ENCODE measurements around the gene NDUFA1. TPM values are rescaled to one million over a fixed set of nuclear protein-coding genes. Genes with fewer than 3 reads are reported as not detected.

The NDUFA1 gene
- total and polyA plus RNA-seq, 9 of the 15 experiments (the other 6 are each of a cell fraction or from before 2014, with no cell fraction given) = 162 to 1,285 (median 383) TPM

DNA sequence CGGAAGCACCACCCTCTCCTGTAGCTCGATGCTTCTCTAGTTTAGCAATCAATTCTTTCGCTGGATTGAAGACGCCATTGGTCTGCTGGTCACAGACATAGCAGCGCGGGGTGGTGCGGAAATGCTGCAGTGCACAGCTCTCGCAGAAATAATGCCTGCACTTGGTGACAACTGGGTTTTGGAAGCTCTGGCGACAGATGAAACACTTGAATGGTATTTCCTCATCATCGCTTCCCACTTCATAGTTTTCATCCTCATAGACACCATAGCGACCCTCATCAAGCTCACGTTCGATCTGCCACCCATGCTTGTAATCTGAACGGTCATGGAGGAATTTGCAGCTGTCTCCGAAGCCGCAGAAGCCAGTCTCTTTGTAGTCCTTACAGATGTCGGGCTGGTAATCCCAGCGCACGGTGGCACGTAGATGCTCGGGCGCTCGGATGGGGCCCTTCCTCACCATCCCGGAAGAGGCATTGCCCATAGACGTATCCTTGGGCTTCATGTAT is 953 bp upstream of the NDUFA1 start (continued):
- TF ChIP-seq, protein P1, sequence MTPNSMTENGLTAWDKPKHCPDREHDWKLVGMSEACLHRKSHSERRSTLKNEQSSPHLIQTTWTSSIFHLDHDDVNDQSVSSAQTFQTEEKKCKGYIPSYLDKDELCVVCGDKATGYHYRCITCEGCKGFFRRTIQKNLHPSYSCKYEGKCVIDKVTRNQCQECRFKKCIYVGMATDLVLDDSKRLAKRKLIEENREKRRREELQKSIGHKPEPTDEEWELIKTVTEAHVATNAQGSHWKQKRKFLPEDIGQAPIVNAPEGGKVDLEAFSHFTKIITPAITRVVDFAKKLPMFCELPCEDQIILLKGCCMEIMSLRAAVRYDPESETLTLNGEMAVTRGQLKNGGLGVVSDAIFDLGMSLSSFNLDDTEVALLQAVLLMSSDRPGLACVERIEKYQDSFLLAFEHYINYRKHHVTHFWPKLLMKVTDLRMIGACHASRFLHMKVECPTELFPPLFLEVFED (CRISPR knock-in tag; conservative IDR thresholded peaks at IDR 0.05) = no peak
- TF ChIP-seq NR2C2 (CRISPR knock-in tag; IDR thresholded peaks at IDR 0.05) = no peak
- TF ChIP-seq NR2C2 (tag; IDR thresholded peaks at IDR 0.05) = no peak
- TF ChIP-seq, protein P2, sequence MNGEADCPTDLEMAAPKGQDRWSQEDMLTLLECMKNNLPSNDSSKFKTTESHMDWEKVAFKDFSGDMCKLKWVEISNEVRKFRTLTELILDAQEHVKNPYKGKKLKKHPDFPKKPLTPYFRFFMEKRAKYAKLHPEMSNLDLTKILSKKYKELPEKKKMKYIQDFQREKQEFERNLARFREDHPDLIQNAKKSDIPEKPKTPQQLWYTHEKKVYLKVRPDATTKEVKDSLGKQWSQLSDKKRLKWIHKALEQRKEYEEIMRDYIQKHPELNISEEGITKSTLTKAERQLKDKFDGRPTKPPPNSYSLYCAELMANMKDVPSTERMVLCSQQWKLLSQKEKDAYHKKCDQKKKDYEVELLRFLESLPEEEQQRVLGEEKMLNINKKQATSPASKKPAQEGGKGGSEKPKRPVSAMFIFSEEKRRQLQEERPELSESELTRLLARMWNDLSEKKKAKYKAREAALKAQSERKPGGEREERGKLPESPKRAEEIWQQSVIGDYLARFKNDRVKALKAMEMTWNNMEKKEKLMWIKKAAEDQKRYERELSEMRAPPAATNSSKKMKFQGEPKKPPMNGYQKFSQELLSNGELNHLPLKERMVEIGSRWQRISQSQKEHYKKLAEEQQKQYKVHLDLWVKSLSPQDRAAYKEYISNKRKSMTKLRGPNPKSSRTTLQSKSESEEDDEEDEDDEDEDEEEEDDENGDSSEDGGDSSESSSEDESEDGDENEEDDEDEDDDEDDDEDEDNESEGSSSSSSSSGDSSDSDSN (IDR thresholded peaks at IDR 0.05; ENCODE audit: borderline replicate concordance in 1 of 2, low read depth in 2 of 2, low read length in 2 of 2) = 0 out of 4 replicates have a peak, but pooled peaks of 1 of the 2 experiments have one; percentile 32
- no peak for TF ChIP-seq FOXA1 (IDR thresholded peaks at IDR 0.05; ENCODE audit: borderline replicate concordance)
- no peak for TF ChIP-seq HCFC1 (IDR thresholded peaks at IDR 0.05; ENCODE audit: low read depth, low read length)

Measured in K562 (cell line).